ENCODE results near the gene ANKS3. TPM values are rescaled to one million over a fixed set of nuclear protein-coding genes. Genes with fewer than 3 reads are reported as not detected.

ANKS3 gene, protein sequence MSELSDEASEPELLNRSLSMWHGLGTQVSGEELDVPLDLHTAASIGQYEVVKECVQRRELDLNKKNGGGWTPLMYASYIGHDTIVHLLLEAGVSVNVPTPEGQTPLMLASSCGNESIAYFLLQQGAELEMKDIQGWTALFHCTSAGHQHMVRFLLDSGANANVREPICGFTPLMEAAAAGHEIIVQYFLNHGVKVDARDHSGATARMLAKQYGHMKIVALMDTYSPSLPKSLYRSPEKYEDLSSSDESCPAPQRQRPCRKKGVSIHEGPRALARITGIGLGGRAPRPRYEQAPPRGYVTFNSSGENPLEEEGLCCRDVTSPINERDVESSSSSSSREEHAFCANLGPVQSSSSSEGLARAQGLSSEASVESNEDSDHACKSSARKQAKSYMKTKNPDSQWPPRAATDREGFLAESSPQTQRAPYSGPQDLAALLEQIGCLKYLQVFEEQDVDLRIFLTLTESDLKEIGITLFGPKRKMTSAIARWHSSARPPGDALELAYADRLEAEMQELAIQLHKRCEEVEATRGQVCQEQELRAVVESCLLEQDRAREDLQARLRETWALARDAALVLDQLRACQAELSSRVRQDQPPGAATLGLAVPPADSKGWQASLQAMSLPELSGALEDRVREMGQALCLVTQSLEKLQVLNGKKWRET
- 23.9 to 26.1 TPM (median 25.7 TPM) in 5 replicates for total RNA-seq (2022; extraction: Qiagen RNA extraction)

DNA sequence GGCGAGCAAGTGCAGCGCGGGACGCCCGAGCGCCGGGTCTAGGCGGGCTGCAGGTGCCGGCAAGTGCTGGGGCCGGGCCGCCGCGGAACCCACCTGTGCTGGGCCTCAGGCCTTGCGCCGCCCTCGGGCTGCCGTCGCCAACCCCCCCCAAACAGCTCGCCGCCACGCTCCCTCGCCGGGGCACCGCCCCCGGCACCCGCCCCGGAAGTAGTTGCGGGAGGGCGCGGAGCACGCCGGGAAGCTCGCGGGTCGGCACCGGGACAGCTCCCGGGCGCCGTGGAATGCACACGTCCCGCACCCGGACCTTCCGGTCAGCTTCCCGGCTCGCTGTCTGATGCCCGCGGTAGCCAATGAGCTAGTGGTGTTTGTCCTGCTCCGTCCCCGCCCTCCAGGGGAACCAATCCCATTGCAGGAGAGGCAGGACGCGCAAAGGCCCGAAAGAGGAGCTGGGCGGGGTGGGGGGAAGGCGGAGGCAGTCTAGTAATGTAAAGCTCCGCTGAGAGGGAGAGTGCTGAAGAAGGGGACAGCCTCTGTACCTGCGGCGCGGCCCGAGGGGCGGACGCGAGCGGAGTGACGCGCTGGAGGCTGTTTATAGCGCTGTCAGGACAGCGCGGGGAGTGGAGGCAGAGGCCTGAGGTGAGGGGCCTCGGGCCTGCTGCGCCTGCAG, at the start of gene ANKS3, which contains the start of gene DNAAF8:
ANKS3 (minus strand) TSS at position 209 of the 667 bp plus-strand sequence. CDS start 4,122 bp downstream, outside the sequence.
DNAAF8 (plus strand) TSS at position 475 of the 667 bp plus-strand sequence. CDS start 1,978 bp downstream, outside the sequence.

DNA sequence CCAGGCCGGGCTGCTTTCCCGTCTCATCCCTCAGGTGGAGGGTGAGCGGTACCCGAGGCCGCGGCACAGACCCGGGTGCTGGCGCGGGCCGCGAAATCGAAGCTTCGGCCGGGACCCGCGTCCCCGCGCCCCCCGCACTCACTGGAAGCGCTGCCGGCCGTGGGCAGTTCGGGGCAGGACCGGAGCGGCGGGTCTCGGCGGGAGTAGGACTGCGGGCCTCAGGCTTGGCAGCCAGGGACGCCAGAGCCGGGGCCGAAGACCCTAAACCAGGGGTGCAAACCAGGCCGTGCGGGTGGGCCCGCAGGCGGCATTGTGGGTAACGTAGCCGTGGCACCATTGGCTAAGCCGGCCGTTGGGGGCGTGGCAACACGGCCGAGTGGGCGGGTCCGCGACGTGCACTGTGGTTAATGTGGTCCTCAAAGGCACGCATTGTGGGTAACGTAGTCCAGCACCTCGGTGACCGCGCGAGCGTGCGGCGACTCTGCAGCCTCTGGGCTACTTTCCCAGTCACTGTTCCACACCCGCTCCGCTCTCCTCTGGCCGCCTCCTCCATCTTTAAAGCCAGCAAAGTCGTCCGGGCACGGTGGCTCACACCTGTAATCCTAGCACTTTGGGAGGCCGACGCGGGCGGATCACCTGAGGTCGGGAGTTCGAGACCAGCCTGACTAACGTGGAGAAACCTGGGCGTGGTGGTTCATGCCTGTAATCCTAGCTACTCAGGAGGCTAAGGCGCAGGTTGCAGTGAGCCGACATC, 33.0 kb upstream of the ANKS3 start, which contains the start of gene ZNF500:
ZNF500 (minus strand) TSS at position 288 of the 754 bp plus-strand sequence. CDS start 1,184 bp downstream, outside the sequence.

DNA sequence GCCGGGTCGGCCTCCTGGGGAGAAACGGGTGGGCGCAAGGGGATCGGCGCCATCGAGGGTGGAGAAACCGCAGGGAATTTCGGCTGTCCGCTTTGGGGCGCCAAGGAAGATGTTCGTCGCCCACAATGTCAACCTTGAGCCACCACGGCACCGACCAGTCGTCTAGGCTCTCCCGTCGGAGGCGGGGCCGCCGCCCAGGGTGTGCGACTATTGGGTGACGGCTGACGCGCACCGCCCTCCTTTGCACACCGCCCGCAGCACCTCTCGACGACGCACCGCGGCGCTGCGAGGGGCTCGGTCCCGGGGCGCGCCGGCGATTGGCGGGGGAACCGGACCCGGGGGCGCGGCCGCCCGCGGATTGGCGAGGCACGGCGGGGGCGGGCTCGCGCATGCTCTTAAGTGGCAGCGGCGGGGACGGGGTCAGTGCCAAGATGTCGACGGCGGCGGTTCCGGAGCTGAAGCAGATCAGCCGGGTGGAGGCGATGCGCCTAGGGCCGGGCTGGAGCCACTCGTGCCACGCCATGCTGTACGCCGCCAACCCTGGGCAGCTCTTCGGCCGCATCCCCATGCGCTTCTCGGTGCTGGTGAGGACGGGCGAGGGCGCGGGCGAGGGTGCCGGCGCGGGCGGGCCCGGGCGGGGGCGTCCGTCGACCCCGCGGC, 40.6 kb downstream of the ANKS3 start, which contains the start of gene NUDT16L1:
NUDT16L1 (plus strand) TSS at position 267 of the 660 bp plus-strand sequence; CDS start at position 432, 165 bp downstream.

Other genes starting within 250 kb of the ANKS3 start
- 12.7 to 14.8 TPM (median 14.1 TPM) in 5 replicates for gene CDIP1, start 195.5 kb downstream of the ANKS3 start, total RNA-seq (2022; extraction: Qiagen RNA extraction)
- 0.05 to 0.08 TPM (median 0.06 TPM) in 4 of 5 replicates, not detected in the other for gene C16orf96, start 177.9 kb downstream of the ANKS3 start, total RNA-seq (2022; extraction: Qiagen RNA extraction)
- gene UBALD1, start 119.4 kb downstream of the ANKS3 start, total RNA-seq (2022; extraction: Qiagen RNA extraction) = 36.7 to 60.9 TPM (median 55.0 TPM) in 5 replicates
- 40.2 to 44.2 TPM (median 42.4 TPM) in 5 replicates for gene MGRN1, start 109.4 kb downstream of the ANKS3 start, total RNA-seq (2022; extraction: Qiagen RNA extraction)
- 16.6 to 27.4 TPM (median 24.5 TPM) in 5 replicates for gene NUDT16L1, start 40.7 kb downstream of the ANKS3 start, total RNA-seq (2022; extraction: Qiagen RNA extraction)
- 0.95 to 2.2 TPM (median 1.2 TPM) in 5 replicates for gene DNAAF8, start 266 bp upstream of the ANKS3 start, total RNA-seq (2022; extraction: Qiagen RNA extraction)
- gene ZNF500, start 32.9 kb upstream of the ANKS3 start, total RNA-seq (2022; extraction: Qiagen RNA extraction) = 6.8 to 9.2 TPM (median 9.1 TPM) in 5 replicates
- gene SEPTIN12, start 54.1 kb upstream of the ANKS3 start, total RNA-seq (2022; extraction: Qiagen RNA extraction) = not detected in 5 replicates
- not detected in 5 replicates for gene SMIM22, start 61.1 kb upstream of the ANKS3 start, total RNA-seq (2022; extraction: Qiagen RNA extraction)
- gene ROGDI, start 68.4 kb upstream of the ANKS3 start, total RNA-seq (2022; extraction: Qiagen RNA extraction) = 11.2 to 14.4 TPM (median 13.6 TPM) in 5 replicates
- 36.2 to 54.2 TPM (median 39.0 TPM) in 5 replicates for gene GLYR1, start 113.0 kb upstream of the ANKS3 start, total RNA-seq (2022; extraction: Qiagen RNA extraction)
- gene UBN1, start 113.2 kb upstream of the ANKS3 start, total RNA-seq (2022; extraction: Qiagen RNA extraction) = 24.8 to 29.0 TPM (median 26.5 TPM) in 5 replicates
- 4.0 to 5.6 TPM (median 4.9 TPM) in 5 replicates for gene PPL, start 202.9 kb upstream of the ANKS3 start, total RNA-seq (2022; extraction: Qiagen RNA extraction)
- 0.01 to 0.03 TPM (median 0.02 TPM) in 4 of 5 replicates, not detected in the other for gene SEC14L5, start 224.1 kb upstream of the ANKS3 start, total RNA-seq (2022; extraction: Qiagen RNA extraction)